SK-N-SH (cell line): ENCODE results near the gene RREB1. TPM values are rescaled to one million over a fixed set of nuclear protein-coding genes. Genes with fewer than 3 reads are reported as not detected.

Source experiments
- CTCF ChIA-PET: fragments of 300-600, 350-600 bp; formaldehyde crosslinking; extraction: SDS; loops from one replicate; lab custom pipeline; 2021; lab: Yijun Ruan, JAX
- POLR2A ChIA-PET: fragments of 350-600 bp; sonication (Branson Sonifier 250); formaldehyde crosslinking; extraction: SDS; loops from one replicate; lab custom pipeline; 2020; ENCODE audit warnings: antibody characterized with exemption, inconsistent platforms; lab: Yijun Ruan, JAX
- DNase-seq: peaks from one replicate; pipeline ENCODE4 v3.0.0; 2012
- H2AFZ ChIP-seq: fragments of 200-600 bp; sonication (generic); 2 replicates; pipeline ENCODE4 v1.8.1; 2016; ENCODE audit warnings: antibody characterized with exemption, mild to moderate bottlenecking, low read depth
- H3F3A ChIP-seq: fragments of 200-600 bp; sonication (generic); replicated peaks from 2 replicates; pipeline ENCODE3; 2016; ENCODE audit warnings: antibody characterized with exemption, mild to moderate bottlenecking; ENCODE audit not compliant: insufficient read depth
- H3K27ac ChIP-seq, 2 experiments: fragments of 200-500 bp in 1 of 2; fragments of 200-600 bp in 1 of 2; sonication (Bioruptor generic) in 1 of 2; sonication (generic), shearing (Covaris generic) in 1 of 2; 2 replicates each; pipeline versions ENCODE4 v1.5.1 to v1.6.1; 2014 to 2016; ENCODE audit warnings: low read depth in 2 of 2, inconsistent platforms in 1 of 2, low read length in 1 of 2, mild to moderate bottlenecking in 1 of 2, mixed read lengths in 1 of 2
- H3K27me3 ChIP-seq: fragments of 200-600 bp; sonication (generic), shearing (Covaris generic); 2 replicates; pipeline ENCODE4 v1.6.1; 2016; ENCODE audit warnings: mixed run types; ENCODE audit not compliant: insufficient read depth
- H3K36me3 ChIP-seq, 2 experiments: fragments of 200-500 bp in 1 of 2; fragments of 200-600 bp in 1 of 2; sonication (Bioruptor generic) in 1 of 2; sonication (generic) in 1 of 2; replicated peaks in 1 of 2; 2 replicates each; pipeline versions ENCODE3 to v1.5.1; 2014 to 2016; ENCODE audit warnings: low read length in 1 of 2, mild to moderate bottlenecking in 1 of 2; ENCODE audit not compliant: insufficient read depth in 2 of 2, control insufficient read depth in 1 of 2
- H3K4me1 ChIP-seq, 2 experiments: fragments of 200-500 bp in 1 of 2; fragments of 200-600 bp in 1 of 2; sonication (Bioruptor generic) in 1 of 2; sonication (generic), shearing (Covaris generic) in 1 of 2; 2 replicates each; pipeline versions ENCODE4 v1.5.1 to v1.6.1; 2014 to 2016; ENCODE audit warnings: low read depth in 1 of 2, low read length in 1 of 2, mixed run types in 1 of 2; ENCODE audit not compliant: insufficient read depth in 2 of 2, control insufficient read depth in 1 of 2
- H3K4me2 ChIP-seq: fragments of 200-600 bp; sonication (generic), shearing (Covaris generic); 2 replicates; pipeline ENCODE4 v1.6.1; 2017; ENCODE audit warnings: mixed run types
- H3K4me3 ChIP-seq, 2 experiments: fragments of 200-500 bp in 1 of 2; fragments of 200-600 bp in 1 of 2; sonication (Bioruptor generic) in 1 of 2; sonication (generic), shearing (Covaris generic) in 1 of 2; 2 replicates each; pipeline versions ENCODE4 v1.5.1 to v1.8.1; 2014 to 2016; ENCODE audit warnings: low read depth in 2 of 2, inconsistent platforms in 1 of 2, low read length in 1 of 2, mild to moderate bottlenecking in 1 of 2, mixed read lengths in 1 of 2, moderate library complexity in 1 of 2
- H3K79me2 ChIP-seq: fragments of 200-600 bp; sonication (generic); 2 replicates; pipeline ENCODE4 v1.8.1; 2017; ENCODE audit warnings: mild to moderate bottlenecking; ENCODE audit not compliant: insufficient read depth
- H3K9ac ChIP-seq: fragments of 200-600 bp; sonication (generic); 2 replicates; pipeline ENCODE4 v1.6.1; 2017; ENCODE audit warnings: mixed run types
- H3K9me2 ChIP-seq: fragments of 200-600 bp; sonication (generic); 2 replicates; pipeline ENCODE4 v1.6.1; 2017; ENCODE audit warnings: mixed run types
- H3K9me3 ChIP-seq: fragments of 200-600 bp; sonication (generic); 2 replicates; pipeline ENCODE4 v1.6.1; 2017; ENCODE audit warnings: mixed run types, mild to moderate bottlenecking, moderate library complexity
- H4K20me1 ChIP-seq: fragments of 200-600 bp; sonication (generic); 2 replicates; pipeline ENCODE4 v1.6.1; 2017; ENCODE audit warnings: mild to moderate bottlenecking, mixed run types; ENCODE audit not compliant: insufficient read depth
- CHD2 ChIP-seq: fragments of 150-350 bp; IDR thresholded peaks from 2 replicates; pipeline ENCODE4 v1.6.1; 2018; ENCODE audit warnings: low read length; ENCODE audit not compliant: partially characterized antibody
- EP300 ChIP-seq, 2 experiments: IDR thresholded peaks; 2 replicates each; pipeline versions ENCODE4 v1.4.0 to v1.6.1; 2012; ENCODE audit warnings: borderline replicate concordance in 1 of 2, low read depth in 1 of 2, low read length in 1 of 2
- FOXJ3 ChIP-seq: sonication (generic); formaldehyde crosslinking; IDR thresholded peaks from 2 replicates; pipeline ENCODE4 v1.5.1; 2020; ENCODE audit warnings: mild to moderate bottlenecking, missing genetic modification reagents
- FOXM1 ChIP-seq: IDR thresholded peaks from 2 replicates; pipeline ENCODE4 v1.4.0; 2012; ENCODE audit warnings: low read depth, mild to moderate bottlenecking
- GABPA ChIP-seq: IDR thresholded peaks from 2 replicates; pipeline ENCODE4 v1.4.0; 2012; ENCODE audit warnings: low read depth, mild to moderate bottlenecking
- GATA2 ChIP-seq: sonication (generic); formaldehyde crosslinking; IDR thresholded peaks from 2 replicates; pipeline ENCODE4 v1.5.0; 2020; ENCODE audit warnings: mild to moderate bottlenecking, missing genetic modification reagents
- JUND ChIP-seq: IDR thresholded peaks from 2 replicates; pipeline ENCODE4 v1.4.0; 2012
- MEF2A ChIP-seq: IDR thresholded peaks from 2 replicates; pipeline ENCODE4 v1.4.0; 2012; ENCODE audit warnings: low read depth, borderline replicate concordance
- MXI1 ChIP-seq: IDR thresholded peaks from 2 replicates; pipeline ENCODE4 v1.6.1; 2012; ENCODE audit warnings: mild to moderate bottlenecking, low read depth, low read length, improper control_type of control experiment
- NRF1 ChIP-seq: IDR thresholded peaks from 2 replicates; pipeline ENCODE4 v1.6.1; 2012; ENCODE audit warnings: low read depth, mild to moderate bottlenecking, low read length
- RAD21 ChIP-seq: IDR thresholded peaks from 2 replicates; pipeline ENCODE4 v1.6.1; 2012; ENCODE audit warnings: mild to moderate bottlenecking, low read length
- RCOR1 ChIP-seq: fragments of 150-350 bp; IDR thresholded peaks from 2 replicates; pipeline ENCODE4 v1.6.1; 2017; ENCODE audit warnings: antibody characterized with exemption, low read length
- SIN3A ChIP-seq: IDR thresholded peaks from 2 replicates; pipeline ENCODE4 v1.6.1; 2012; ENCODE audit warnings: low read depth, mild to moderate bottlenecking, low read length, moderate library complexity, borderline replicate concordance
- SMC3 ChIP-seq: IDR thresholded peaks from 2 replicates; pipeline ENCODE4 v1.6.1; 2012; ENCODE audit warnings: low read depth, low read length, improper control_type of control experiment
- TAF1 ChIP-seq: IDR thresholded peaks from 2 replicates; pipeline ENCODE4 v1.6.1; 2012; ENCODE audit warnings: low read depth, mild to moderate bottlenecking, low read length, moderate library complexity, borderline replicate concordance
- TCF12 ChIP-seq: IDR thresholded peaks from 2 replicates; pipeline ENCODE4 v1.4.0; 2012
- YY1 ChIP-seq: IDR thresholded peaks from 2 replicates; pipeline ENCODE4 v1.4.0; 2012; ENCODE audit warnings: low read depth, mild to moderate bottlenecking
- WGBS: methylation state at CpG from one replicate; pipeline ENCODE4 v1.1.6; 2017; ENCODE audit warnings: low lambda C conversion rate; 5-methylcytosine and 5-hydroxymethylcytosine counted together
- polyA plus RNA-seq, 3 experiments: library from polyadenylated mRNA; depleted of rRNA; stranded (reverse); fragments of >200 nt; gene quantifications; 2 replicates each; pipeline ENCODE4 v1.2.3, GENCODE V29; 2012
- TF ChIP-seq, protein P1 (sequence below): IDR thresholded peaks from 2 replicates; pipeline ENCODE4 v1.4.0; 2012; ENCODE audit warnings: low read depth
- TF ChIP-seq, protein P2 (sequence below): IDR thresholded peaks from 2 replicates; pipeline ENCODE4 v1.4.0; 2012; ENCODE audit warnings: low read depth, borderline replicate concordance
- TF ChIP-seq, protein P3 (sequence below): IDR thresholded peaks from 2 replicates; pipeline ENCODE4; 2012

The RREB1 gene
- polyA plus RNA-seq, 1 of the 3 experiments (the other 2 are of a cell fraction), result 2.0 TPM

DNA sequence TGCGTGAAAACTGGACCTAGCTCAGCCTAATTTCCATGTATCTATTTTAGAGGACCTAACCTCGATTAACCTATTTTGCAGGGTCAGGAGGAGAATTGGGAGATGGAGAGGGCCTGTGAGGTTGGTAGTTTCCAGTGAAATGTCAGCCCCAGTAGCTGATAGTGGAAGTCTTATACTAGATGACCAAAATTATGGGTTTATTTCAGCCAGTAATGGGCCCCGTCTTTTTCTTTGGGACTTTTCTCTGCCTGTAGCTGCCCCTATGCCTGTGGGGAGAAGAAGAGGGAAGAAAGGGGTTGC is 37.8 kb downstream of the RREB1 start:
- no peak overlapping the region for H3K4me2 ChIP-seq
- TF ChIP-seq CHD2, result no peak
- TF ChIP-seq GABPA, result no peak
- TF ChIP-seq TCF12, result no peak
- no peak for TF ChIP-seq TAF1
- TF ChIP-seq MEF2A, result no peak
- no peak for TF ChIP-seq NRF1
- TF ChIP-seq EP300 (IDR thresholded peaks at IDR 0.05; ENCODE audit: borderline replicate concordance in 1 of 2, low read depth in 1 of 2, low read length in 1 of 2), result no peak
- TF ChIP-seq JUND, result no peak
- TF ChIP-seq SMC3, result no peak
- TF ChIP-seq, protein P1, sequence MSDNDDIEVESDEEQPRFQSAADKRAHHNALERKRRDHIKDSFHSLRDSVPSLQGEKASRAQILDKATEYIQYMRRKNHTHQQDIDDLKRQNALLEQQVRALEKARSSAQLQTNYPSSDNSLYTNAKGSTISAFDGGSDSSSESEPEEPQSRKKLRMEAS, result no peak
- no peak for TF ChIP-seq MXI1
- TF ChIP-seq YY1, result no peak
- no peak for TF ChIP-seq FOXJ3 (CRISPR knock-in tag)
- TF ChIP-seq FOXM1, result no peak
- TF ChIP-seq, protein P2, sequence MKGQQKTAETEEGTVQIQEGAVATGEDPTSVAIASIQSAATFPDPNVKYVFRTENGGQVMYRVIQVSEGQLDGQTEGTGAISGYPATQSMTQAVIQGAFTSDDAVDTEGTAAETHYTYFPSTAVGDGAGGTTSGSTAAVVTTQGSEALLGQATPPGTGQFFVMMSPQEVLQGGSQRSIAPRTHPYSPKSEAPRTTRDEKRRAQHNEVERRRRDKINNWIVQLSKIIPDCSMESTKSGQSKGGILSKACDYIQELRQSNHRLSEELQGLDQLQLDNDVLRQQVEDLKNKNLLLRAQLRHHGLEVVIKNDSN, result no peak
- no peak for TF ChIP-seq RCOR1
- TF ChIP-seq RAD21, result no peak
- no peak for TF ChIP-seq SIN3A
- TF ChIP-seq GATA2 (CRISPR knock-in tag), result no peak
- TF ChIP-seq, protein P3, sequence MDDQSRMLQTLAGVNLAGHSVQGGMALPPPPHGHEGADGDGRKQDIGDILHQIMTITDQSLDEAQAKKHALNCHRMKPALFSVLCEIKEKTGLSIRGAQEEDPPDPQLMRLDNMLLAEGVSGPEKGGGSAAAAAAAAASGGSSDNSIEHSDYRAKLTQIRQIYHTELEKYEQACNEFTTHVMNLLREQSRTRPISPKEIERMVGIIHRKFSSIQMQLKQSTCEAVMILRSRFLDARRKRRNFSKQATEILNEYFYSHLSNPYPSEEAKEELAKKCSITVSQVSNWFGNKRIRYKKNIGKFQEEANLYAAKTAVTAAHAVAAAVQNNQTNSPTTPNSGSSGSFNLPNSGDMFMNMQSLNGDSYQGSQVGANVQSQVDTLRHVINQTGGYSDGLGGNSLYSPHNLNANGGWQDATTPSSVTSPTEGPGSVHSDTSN, result no peak
- H3K9me2 ChIP-seq, result no peaks in the 10 kb centered on the region
- no peak overlapping the region for H3K9ac ChIP-seq
- no peaks in the 10 kb centered on the region for H3K27me3 ChIP-seq
- peaks cover 94% of the 10 kb centered on the region for H3K79me2 ChIP-seq
- no peak overlapping the region for H2AFZ ChIP-seq
- H3F3A ChIP-seq, result peaks cover 7% of the 10 kb centered on the region
- H3K27ac ChIP-seq, result no peak overlapping the region
- H3K9me3 ChIP-seq, result no peaks in the 10 kb centered on the region
- H3K4me3 ChIP-seq, result no peak overlapping the region
- no peaks in the 10 kb centered on the region for H3K36me3 ChIP-seq
- WGBS, result 66% methylated on average over 3 of the region's 3 CpGs
- ChIA-PET CTCF (no interaction called here), POLR2A (no interaction called here)
- H3K4me1 ChIP-seq, result peaks cover 2 to 33% of the 10 kb centered on the region in 2 experiments; a peak in 3 of 4 replicates
- peaks cover 7% of the 10 kb centered on the region; the same call in 1 of the 2 replicates for H4K20me1 ChIP-seq
- DNase-seq, result no peak
